Measurements from ENCODE around the gene SMIM27. TPM values are rescaled to one million over a fixed set of nuclear protein-coding genes. Genes with fewer than 3 reads are reported as not detected.

Gene SMIM27
- total RNA-seq (2014; rRNA removed; shearing (Covaris generic)) (0.51 and 4.1 TPM in 2 replicates), polyA plus RNA-seq (2016; fragmentation: Nextera tagmentation; extraction: Ambion mirVana) (40.1 and 41.4 TPM in 2 replicates)

GRCh38 chr9:32552172-32552872 is at the start of gene SMIM27, which contains the start of gene TOPORS:
Gene SMIM27 (plus strand): TSS chr9:32552327. CDS start chr9:32552435, 108 bp downstream.
Gene TOPORS (minus strand): TSS chr9:32552586. CDS start chr9:32552436, 150 bp downstream.
- TF ChIP-seq EZH2phosphoT487 (IDR thresholded peaks at IDR 0.05; ENCODE audit: insufficient read depth, low read depth) (no peak), EZH2 (IDR thresholded peaks at IDR 0.05; ENCODE audit: insufficient read depth, poor library complexity, severe bottlenecking) (no peak)
- Histone ChIP-seq H3K4me1 (ENCODE audit: insufficient read depth) (peaks cover 14% of the 10 kb centered on the region; the same call in 1 of the 2 replicates), H3K27ac (peak within 1 kb of the TSS; percentile 98), H3K9me3 (ENCODE audit: low read depth) (no peaks in the 10 kb centered on the region), H3F3A (ENCODE audit: insufficient read depth) (peaks cover 29% of the 10 kb centered on the region), H3K9me2 (ENCODE audit: insufficient read depth) (no peaks in the 10 kb centered on the region), H3K4me2 (ENCODE audit: unreplicated experiment) (peak within 1 kb of the TSS; percentile 94), H4K20me1 (ENCODE audit: insufficient read depth) (no peaks in the 10 kb centered on the region), H3K36me3 (ENCODE audit: low read depth) (peaks cover 3% of the 10 kb centered on the region; the same call in 1 of the 2 replicates), H3K27me3 (replicated peaks; ENCODE audit: insufficient read depth) (no peaks in the 10 kb centered on the region), H3K4me3 (peak within 1 kb of the TSS; percentile 88), H3K9ac (peak within 1 kb of the TSS; percentile 97), H3K79me2 (ENCODE audit: insufficient read depth) (peaks cover 88% of the 10 kb centered on the region), H2AFZ (peak within 1 kb of the TSS; percentile 87)
- 0 to 1% methylated on average over 46 of the region's 46 CpGs for WGBS, 2 experiments (ENCODE audit: low coverage in 1 of 2, low lambda C conversion rate in 2 of 2, missing lambda C conversion rate in 2 of 2)
- in situ Hi-C loops (cut with MboI) = no loop called here
- peak; percentile 98 for DNase-seq

- H3K4me2 ChIP-seq (ENCODE audit: unreplicated experiment) = no peak overlapping the region
- H3K4me1 ChIP-seq (ENCODE audit: insufficient read depth) = peaks cover 7% of the 10 kb centered on the region; the same call in 1 of the 2 replicates
- in situ Hi-C loops (cut with MboI) = no loop called here
- H3F3A ChIP-seq (ENCODE audit: insufficient read depth) = peaks cover 8% of the 10 kb centered on the region
- H3K27me3 ChIP-seq (replicated peaks; ENCODE audit: insufficient read depth) = no peaks in the 10 kb centered on the region
- H4K20me1 ChIP-seq (ENCODE audit: insufficient read depth) = no peaks in the 10 kb centered on the region
- no peak for TF ChIP-seq EZH2 (IDR thresholded peaks at IDR 0.05; ENCODE audit: insufficient read depth, poor library complexity, severe bottlenecking)
- TF ChIP-seq EZH2phosphoT487 (IDR thresholded peaks at IDR 0.05; ENCODE audit: insufficient read depth, low read depth) = no peak
- no peaks in the 10 kb centered on the region for H3K36me3 ChIP-seq (ENCODE audit: low read depth)
- H2AFZ ChIP-seq = no peak overlapping the region
- no peak overlapping the region for H3K9ac ChIP-seq
- no peaks in the 10 kb centered on the region for H3K9me3 ChIP-seq (ENCODE audit: low read depth)
- 50 to 56% methylated on average over 4 of the region's 4 CpGs for WGBS, 2 experiments (ENCODE audit: low coverage in 1 of 2, low lambda C conversion rate in 2 of 2, missing lambda C conversion rate in 2 of 2)
- H3K79me2 ChIP-seq (ENCODE audit: insufficient read depth) = no peaks in the 10 kb centered on the region
- no peak overlapping the region for H3K4me3 ChIP-seq
- H3K27ac ChIP-seq = no peak overlapping the region
- no peaks in the 10 kb centered on the region for H3K9me2 ChIP-seq (ENCODE audit: insufficient read depth)
- DNase-seq = peak; percentile 64
These were observed 49.7 kb upstream of the SMIM27 start for GRCh38 chr9:32502464-32502863.

GRCh38 chr9:32503008-32503407 is 49.1 kb upstream of the SMIM27 start:
- Histone ChIP-seq H3K9ac (no peak overlapping the region), H3F3A (ENCODE audit: insufficient read depth) (peaks cover 8% of the 10 kb centered on the region), H3K4me3 (no peak overlapping the region), H4K20me1 (ENCODE audit: insufficient read depth) (no peaks in the 10 kb centered on the region), H3K36me3 (ENCODE audit: low read depth) (no peaks in the 10 kb centered on the region), H3K9me3 (ENCODE audit: low read depth) (no peaks in the 10 kb centered on the region), H3K79me2 (ENCODE audit: insufficient read depth) (no peaks in the 10 kb centered on the region), H2AFZ (no peak overlapping the region), H3K9me2 (ENCODE audit: insufficient read depth) (no peaks in the 10 kb centered on the region), H3K4me1 (ENCODE audit: insufficient read depth) (peaks cover 7% of the 10 kb centered on the region; the same call in 1 of the 2 replicates), H3K27me3 (replicated peaks; ENCODE audit: insufficient read depth) (no peaks in the 10 kb centered on the region), H3K27ac (no peak overlapping the region), H3K4me2 (ENCODE audit: unreplicated experiment) (no peak overlapping the region)
- WGBS, 2 experiments (ENCODE audit: low coverage in 1 of 2, low lambda C conversion rate in 2 of 2, missing lambda C conversion rate in 2 of 2) = 66 to 76% methylated on average over 3 of the region's 3 CpGs
- DNase-seq = no peak
- in situ Hi-C loops (cut with MboI) = no loop called here
- no peak for TF ChIP-seq EZH2phosphoT487 (IDR thresholded peaks at IDR 0.05; ENCODE audit: insufficient read depth, low read depth)
- no peak for TF ChIP-seq EZH2 (IDR thresholded peaks at IDR 0.05; ENCODE audit: insufficient read depth, poor library complexity, severe bottlenecking)

- in situ Hi-C loops (cut with MboI) = no loop called here
- 95 to 100% methylated on average over 1 of the region's 1 CpG for WGBS, 2 experiments (ENCODE audit: low coverage in 1 of 2, low lambda C conversion rate in 2 of 2, missing lambda C conversion rate in 2 of 2)
- H3K4me2 ChIP-seq (ENCODE audit: unreplicated experiment) = no peak overlapping the region
- no peaks in the 10 kb centered on the region for H3K27me3 ChIP-seq (replicated peaks; ENCODE audit: insufficient read depth)
- no peaks in the 10 kb centered on the region for H3K4me1 ChIP-seq (ENCODE audit: insufficient read depth)
- no peaks in the 10 kb centered on the region for H3K9me3 ChIP-seq (ENCODE audit: low read depth)
- no peaks in the 10 kb centered on the region for H4K20me1 ChIP-seq (ENCODE audit: insufficient read depth)
- no peaks in the 10 kb centered on the region for H3F3A ChIP-seq (ENCODE audit: insufficient read depth)
- H3K9ac ChIP-seq = no peak overlapping the region
- H3K9me2 ChIP-seq (ENCODE audit: insufficient read depth) = no peaks in the 10 kb centered on the region
- no peak overlapping the region for H2AFZ ChIP-seq
- no peaks in the 10 kb centered on the region for H3K36me3 ChIP-seq (ENCODE audit: low read depth)
- TF ChIP-seq EZH2phosphoT487 (IDR thresholded peaks at IDR 0.05; ENCODE audit: insufficient read depth, low read depth) = no peak
- no peak for TF ChIP-seq EZH2 (IDR thresholded peaks at IDR 0.05; ENCODE audit: insufficient read depth, poor library complexity, severe bottlenecking)
- no peak overlapping the region for H3K4me3 ChIP-seq
- H3K27ac ChIP-seq = no peak overlapping the region
- DNase-seq = no peak
- peaks cover 16% of the 10 kb centered on the region; the same call in 1 of the 2 replicates for H3K79me2 ChIP-seq (ENCODE audit: insufficient read depth)
These were observed 43.4 kb upstream of the SMIM27 start for GRCh38 chr9:32508728-32509127.
